Erythroblast (primary cell): ENCODE measurements around the gene RBFOX2.

ENCODE experiments used
- GATA1 ChIP-seq: IDR thresholded peaks from 2 replicates; pipeline ENCODE4 v1.6.1; 2011; ENCODE audit warnings: low read depth, mild to moderate bottlenecking, control low read depth, low read length, moderate library complexity
- POLR2A ChIP-seq: IDR thresholded peaks from 2 replicates; pipeline ENCODE4 v1.6.1; 2011; ENCODE audit warnings: mild to moderate bottlenecking, low read length

DNA sequence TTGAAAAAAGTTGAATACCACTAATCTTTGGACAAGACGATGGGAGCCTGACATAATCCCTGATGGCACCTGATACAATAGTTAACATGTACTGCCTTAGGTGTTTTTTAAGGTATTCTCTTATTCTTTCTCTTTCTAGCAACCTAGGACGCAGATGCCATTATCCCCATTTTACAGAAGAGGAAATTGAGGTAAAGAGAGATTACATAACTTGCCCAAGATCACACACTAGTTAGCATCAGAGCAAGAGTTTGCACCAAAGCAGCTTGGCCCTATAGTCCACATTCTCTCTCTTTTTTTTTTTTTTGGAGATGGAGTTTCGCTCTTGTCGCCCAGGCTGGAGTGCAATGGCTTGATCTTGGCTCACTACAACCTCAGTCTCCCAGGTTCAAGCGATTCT is 35.7 kb upstream of the RBFOX2 start:
- no peak for TF ChIP-seq POLR2A
- TF ChIP-seq GATA1: no peak
